HG03439 (cell line): ENCODE measurements around the gene SBF1.
"Not testable (repeated sequence)": the region's sequence is repeated elsewhere in the genome, so short reads cannot be mapped to it uniquely, and the experiment has no call there.

ENCODE experiments used
- ATAC-seq: cut with Tn5 transposase; IDR thresholded peaks from one replicate; pipeline ENCODE4 v1.9.1; 2021; ENCODE audit warnings: mild to moderate bottlenecking, moderate library complexity; ENCODE audit not compliant: unreplicated experiment

Gene SBF1

GRCh38 chr22:50400406-50400805 is 74.4 kb downstream of the SBF1 start:
- no peak for ATAC-seq

GRCh38 chr22:50399751-50400331 is 75.0 kb downstream of the SBF1 start:
- no peak for ATAC-seq

GRCh38 chr22:50398831-50399648 is 75.8 kb downstream of the SBF1 start:
- ATAC-seq = no peak

GRCh38 chr22:50397371-50398060 is 77.3 kb downstream of the SBF1 start:
- not testable (repeated sequence) for ATAC-seq

- no peak for ATAC-seq
Measured at GRCh38 chr22:50396751-50397370, 78.0 kb downstream of the SBF1 start.
